NCI-H2227 (cell line): ENCODE measurements around the gene PPP4R2.
A peak's percentile ranks its signal among the peaks of the same experiment; 100 is the strongest.
"Not testable (repeated sequence)": the region's sequence is repeated elsewhere in the genome, so short reads cannot be mapped to it uniquely, and the experiment has no call there.

ENCODE experiments used
- DNase-seq: peaks from one replicate; lab custom pipeline; 2025; ENCODE audit not compliant: unreplicated experiment; lab: John Stamatoyannopoulos, UW

PPP4R2 gene

GRCh38 chr3:72976281-72976741 lies 20.3 kb upstream of the PPP4R2 start:
- DNase-seq = no peak

DNA sequence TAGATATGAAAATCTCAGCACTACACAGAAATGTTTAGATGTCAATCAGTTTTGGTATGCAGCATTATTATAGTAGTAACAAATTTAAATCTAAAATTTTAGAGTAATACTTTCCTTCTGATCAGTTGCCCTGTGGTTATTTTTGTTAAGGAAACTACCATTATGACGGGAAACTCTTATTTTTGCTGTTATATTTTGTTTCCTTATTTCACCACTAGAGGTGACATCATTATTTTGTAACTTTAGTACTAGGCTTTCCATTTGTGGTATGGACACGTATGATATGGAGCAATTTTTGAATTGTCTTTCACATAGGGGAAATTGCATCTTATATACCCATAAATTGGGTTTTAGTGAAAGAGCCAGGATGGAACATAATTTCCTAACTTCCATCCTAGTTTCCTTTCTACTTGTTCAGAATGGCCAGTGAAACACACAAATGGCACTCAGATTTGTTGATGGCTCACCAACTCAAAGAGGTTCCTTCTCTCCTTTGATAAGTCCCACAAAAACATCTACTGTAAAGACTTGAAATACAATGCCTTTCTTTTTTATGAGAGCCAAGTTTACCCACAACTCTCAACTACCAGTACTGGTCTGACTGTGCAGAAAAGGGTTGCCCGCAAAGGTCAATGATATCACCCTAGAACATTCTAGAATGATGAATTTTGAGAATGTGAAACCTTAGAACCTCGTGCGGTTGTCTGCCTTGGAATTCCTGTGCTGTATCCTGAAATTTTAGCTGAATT lies 19.4 kb upstream of the PPP4R2 start:
- DNase-seq = no peak

DNA sequence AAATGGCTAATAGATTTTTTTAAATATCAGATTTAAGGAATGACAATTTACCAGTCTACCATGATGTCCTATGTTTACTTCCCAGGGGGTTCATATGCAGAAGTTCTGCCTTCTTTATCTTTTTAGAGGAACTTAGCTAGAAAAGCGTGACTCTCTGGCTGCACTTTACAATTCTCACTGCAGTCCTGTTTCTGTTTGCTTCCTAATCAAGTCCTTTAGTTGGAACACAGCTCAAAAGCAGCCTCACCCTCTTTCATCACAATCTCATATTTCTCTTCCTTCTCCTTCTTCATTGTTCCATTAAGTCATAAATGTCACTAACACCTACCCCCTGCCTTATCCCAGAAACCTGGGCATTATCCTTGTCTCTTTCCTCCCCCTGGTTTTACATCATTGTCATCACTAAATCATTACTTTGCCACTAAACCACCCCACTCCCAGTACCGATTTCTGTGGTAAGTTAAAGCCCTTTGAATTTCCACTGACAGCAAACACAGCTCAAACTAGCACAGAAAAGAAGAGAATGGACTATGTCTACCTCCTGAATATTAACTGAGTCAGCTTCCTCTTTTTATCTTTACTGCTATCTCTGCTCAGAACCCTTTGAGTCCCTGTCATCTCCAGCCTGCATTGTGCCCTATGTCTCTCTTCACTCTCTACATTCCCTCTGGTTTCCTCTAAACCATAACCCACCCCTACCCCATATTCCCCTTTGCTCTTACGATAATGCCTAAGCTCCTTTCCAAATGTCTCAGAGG lies 13.8 kb upstream of the PPP4R2 start:
- no peak for DNase-seq

DNA sequence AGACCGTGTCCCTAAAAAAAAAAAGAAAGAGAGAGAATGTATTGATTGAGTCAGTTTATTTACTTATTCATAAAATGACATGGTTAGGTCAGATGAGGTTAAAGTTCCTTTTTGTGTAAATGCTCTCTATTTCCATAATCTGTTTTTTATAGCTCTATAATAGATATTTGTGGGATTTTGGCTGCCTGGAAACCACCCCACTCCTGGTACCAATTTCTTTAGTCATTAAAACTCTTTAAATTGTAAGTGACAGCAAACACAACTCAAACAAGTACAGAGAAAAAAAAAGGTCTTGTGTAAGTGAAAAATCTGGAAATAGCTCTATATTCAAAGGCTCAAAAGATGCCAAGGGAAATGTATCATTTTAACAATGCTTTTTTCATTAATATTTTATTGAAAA lies 11.0 kb upstream of the PPP4R2 start:
- no peak for DNase-seq

DNA sequence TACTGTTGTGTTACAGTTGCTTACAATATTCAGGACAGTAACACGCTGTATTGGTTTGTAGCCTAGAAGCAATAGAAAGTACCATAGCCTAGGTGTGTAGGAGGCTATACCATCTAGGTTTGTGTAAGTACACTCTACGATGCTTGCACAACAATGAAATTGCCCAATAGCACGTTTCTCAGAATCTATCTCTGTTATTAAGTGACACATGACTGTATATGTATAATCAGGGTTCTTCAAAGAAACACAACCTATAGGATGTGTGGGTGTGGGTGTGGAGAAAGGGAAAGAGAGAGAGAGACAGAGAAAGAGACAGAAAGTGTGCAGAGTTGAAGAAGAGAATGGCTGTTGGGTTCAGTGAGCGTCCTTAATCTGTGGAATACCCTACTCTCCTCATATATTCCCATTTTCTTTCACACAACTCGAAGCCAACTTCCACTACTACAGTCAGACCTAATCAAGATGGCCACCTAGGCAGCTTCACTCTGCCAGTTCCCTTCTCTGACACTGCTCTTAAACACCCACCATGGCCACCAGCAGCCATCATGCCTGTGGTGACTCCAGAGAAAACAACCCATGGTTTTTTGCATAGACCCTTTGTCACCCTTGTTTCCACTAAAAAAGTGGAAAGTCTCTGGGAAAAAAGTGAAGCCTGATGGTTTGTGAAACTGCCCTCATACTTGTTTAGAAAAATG lies 5.8 kb upstream of the PPP4R2 start:
- no peak for DNase-seq

- DNase-seq = no peak
These were observed 5.1 kb upstream of the PPP4R2 start for GRCh38 chr3:72991522-72991921.

- DNase-seq = no peak
These were observed 3.2 kb upstream of the PPP4R2 start for GRCh38 chr3:72993391-72993790.

DNA sequence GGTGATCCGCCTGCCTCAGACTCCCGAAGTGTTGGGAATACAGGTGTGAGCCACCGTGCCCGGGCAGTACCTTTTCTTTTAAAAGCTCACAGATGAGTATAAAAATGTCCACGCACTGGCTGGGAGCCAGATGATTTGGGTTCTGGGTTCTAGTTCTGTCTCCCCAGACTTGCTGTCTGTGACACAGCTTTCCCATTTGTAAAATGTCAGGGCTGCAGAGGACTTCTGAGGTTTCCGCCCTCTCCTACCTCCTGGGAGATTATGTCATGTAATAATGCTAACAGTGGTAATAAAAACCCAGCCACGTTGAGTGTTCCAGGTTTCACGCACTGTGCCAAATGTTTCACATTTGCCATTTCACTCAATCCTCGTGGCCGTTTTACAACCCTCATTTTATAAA lies 1.3 kb upstream of the PPP4R2 start:
- DNase-seq = no peak

GRCh38 chr3:72996121-72996472 lies 514 bp upstream of the PPP4R2 start:
- no peak for DNase-seq

- DNase-seq = peak; percentile 52
These were observed 880 bp downstream of the PPP4R2 start for GRCh38 chr3:72997421-72997961.

- DNase-seq = no peak
These were observed 1.9 kb downstream of the PPP4R2 start for GRCh38 chr3:72998466-72998865.

- no peak for DNase-seq
These were observed 3.3 kb downstream of the PPP4R2 start for GRCh38 chr3:72999951-73000350.

- DNase-seq = not testable (repeated sequence)
These were observed 6.4 kb downstream of the PPP4R2 start for GRCh38 chr3:73003050-73003449.

DNA sequence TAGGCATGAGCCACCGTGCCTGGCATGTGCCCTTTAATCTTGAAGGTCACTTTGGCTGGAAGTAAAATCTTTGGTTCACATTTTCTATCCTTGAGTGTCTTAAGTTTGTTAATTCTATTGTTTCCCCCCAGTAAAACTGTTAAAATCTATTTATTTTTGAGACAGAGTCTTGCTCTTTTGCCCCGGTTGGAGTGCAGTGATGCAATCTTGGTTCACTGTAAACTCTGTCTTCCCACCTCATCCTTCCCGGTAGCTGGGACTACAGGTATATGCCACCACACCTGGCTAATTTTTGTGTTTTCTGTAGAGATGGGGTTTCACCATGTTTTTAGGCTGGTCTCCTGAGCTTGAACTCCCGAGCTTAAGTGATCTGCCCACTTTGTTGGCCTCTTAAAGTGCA lies 7.7 kb downstream of the PPP4R2 start:
- DNase-seq = no peak

DNA sequence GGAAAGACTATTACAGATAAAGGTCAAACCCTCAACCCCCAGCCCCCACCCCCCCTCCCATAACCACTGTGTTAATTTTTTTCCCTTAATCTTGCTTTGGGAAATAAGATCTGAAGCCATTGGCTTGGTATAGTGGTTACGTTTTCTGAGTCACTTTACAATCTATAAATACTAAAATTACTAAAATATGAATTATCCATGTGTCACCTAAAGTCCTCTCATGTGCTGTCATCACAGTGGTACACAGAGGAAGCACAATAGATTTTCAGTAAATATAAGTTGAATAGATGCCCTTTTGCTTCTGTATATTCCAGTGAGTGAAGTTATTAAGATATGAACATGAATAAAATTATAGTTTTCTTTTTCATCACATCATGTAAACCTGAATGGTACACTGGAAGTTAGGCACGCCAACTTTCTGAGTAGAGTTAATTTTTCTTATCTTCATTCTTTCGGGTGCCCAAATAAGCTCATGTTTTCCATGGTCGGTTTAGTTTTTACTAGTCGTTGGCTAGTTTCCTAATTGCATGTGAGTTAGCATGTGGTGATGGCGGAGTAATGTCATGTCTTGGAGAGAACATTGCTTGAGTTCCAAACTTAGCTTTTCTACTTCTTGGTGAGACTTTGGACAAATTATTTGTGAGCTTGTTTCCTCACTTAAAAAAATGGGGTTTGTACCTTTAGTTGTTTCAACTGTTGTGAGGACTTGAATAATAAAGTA lies 11.5 kb downstream of the PPP4R2 start:
- DNase-seq = no peak

DNA sequence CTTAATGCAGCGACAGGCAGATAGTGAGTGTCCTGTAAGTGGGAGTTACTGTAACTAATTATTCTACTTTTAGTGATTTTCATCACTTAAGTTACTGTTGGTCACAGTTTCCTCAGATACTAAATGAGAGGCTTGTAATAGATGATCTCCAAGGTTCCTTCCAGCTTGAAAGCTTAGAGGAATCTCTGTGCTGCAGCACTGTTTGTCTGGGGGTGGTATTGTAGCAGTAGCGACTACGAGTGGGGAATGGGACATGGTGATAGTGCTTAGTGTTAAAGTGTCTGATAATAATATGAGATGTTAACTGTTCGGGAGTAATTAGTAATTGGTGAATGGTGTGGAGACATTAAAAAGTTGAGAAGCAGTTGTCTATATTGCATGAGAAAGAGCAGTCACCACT lies 12.4 kb downstream of the PPP4R2 start:
- no peak for DNase-seq

DNA sequence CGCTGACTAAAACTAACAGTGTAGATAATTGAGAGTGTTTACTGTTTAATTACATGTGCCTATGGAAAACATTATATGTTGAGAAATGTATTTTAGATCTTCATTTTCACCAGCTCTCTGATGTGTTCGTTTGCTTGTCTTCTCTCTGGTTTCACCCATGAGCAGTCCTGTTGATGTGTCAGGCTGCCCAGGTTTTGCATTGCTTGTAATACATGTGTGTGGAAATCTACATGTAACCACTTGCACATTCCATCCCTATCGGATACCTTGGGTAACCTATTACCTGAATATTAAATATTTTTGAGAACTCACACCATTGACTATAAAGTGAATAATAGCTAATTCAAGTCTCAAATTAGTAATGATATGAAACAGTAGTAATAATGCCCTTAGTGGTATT lies 13.1 kb downstream of the PPP4R2 start:
- DNase-seq = no peak

DNA sequence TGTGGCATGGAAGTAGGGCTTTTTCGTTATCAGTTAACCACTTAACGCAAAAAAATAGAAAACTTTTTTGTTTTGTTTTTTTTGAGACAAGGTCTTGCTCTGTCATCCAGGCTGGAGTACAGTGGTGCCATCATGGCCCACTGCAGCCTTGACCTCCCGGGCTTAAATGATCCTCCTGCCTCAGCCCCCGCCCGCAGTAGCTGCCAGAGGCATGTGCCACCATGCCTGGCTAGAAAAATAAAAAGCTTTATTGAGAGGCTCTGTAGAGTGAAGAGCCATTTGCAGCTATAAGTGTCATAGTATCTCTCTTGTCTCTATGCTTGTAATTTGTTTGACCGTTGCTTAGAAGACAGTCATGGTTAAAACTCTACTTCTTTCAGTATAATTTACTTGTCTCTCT lies 13.5 kb downstream of the PPP4R2 start:
- DNase-seq = no peak

DNA sequence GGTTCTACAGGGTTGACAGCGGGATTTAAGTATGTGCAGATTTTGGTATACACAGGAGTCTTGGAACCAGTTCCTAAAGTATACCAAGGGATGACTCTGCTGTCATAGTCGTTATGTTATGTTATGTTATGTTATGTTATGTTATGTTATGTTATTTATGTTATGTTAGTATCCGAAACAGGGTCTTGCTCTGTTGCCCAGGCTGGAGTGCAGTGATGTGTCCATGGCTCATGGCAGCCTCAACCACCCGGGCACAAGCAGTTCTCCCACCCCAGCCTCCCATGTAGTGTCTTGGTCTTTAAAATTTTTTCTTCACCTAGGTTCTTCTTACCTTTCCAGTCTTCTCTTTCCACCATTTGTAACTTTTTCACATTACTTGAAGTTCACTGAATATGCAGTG lies 21.7 kb downstream of the PPP4R2 start:
- DNase-seq = no peak

- DNase-seq = no peak
These were observed 22.3 kb downstream of the PPP4R2 start for GRCh38 chr3:73018790-73019441.
